ENCODE results near the gene DIAPH3. TPM values are rescaled to one million over a fixed set of nuclear protein-coding genes. Genes with fewer than 3 reads are reported as not detected.

DIAPH3 gene
- total and polyA plus RNA-seq, 2 of the 8 experiments (the other 6 are each of a cell fraction or from before 2014, with no cell fraction given), result 8.0 to 30.8 TPM

DNA sequence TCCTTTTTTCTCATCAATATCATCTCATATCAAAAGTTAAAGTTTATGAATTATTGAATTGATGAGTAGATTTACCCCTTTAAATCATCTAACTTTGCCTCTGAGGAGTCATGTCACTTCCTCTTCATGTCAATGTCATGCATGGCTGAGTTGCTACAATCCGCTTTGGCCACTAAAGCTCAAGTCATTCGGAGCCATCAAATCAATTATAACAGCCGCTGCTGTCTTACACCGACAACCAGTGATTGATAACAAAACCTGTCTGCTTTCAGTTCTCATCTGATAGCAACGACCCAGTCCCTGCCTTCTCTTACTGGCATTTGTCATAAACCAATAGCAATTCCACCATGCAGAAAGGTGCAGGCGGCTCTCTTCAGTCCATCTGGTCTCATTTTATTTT lies 429.3 kb downstream of the DIAPH3 start (continued):
- TF ChIP-seq, protein P1, sequence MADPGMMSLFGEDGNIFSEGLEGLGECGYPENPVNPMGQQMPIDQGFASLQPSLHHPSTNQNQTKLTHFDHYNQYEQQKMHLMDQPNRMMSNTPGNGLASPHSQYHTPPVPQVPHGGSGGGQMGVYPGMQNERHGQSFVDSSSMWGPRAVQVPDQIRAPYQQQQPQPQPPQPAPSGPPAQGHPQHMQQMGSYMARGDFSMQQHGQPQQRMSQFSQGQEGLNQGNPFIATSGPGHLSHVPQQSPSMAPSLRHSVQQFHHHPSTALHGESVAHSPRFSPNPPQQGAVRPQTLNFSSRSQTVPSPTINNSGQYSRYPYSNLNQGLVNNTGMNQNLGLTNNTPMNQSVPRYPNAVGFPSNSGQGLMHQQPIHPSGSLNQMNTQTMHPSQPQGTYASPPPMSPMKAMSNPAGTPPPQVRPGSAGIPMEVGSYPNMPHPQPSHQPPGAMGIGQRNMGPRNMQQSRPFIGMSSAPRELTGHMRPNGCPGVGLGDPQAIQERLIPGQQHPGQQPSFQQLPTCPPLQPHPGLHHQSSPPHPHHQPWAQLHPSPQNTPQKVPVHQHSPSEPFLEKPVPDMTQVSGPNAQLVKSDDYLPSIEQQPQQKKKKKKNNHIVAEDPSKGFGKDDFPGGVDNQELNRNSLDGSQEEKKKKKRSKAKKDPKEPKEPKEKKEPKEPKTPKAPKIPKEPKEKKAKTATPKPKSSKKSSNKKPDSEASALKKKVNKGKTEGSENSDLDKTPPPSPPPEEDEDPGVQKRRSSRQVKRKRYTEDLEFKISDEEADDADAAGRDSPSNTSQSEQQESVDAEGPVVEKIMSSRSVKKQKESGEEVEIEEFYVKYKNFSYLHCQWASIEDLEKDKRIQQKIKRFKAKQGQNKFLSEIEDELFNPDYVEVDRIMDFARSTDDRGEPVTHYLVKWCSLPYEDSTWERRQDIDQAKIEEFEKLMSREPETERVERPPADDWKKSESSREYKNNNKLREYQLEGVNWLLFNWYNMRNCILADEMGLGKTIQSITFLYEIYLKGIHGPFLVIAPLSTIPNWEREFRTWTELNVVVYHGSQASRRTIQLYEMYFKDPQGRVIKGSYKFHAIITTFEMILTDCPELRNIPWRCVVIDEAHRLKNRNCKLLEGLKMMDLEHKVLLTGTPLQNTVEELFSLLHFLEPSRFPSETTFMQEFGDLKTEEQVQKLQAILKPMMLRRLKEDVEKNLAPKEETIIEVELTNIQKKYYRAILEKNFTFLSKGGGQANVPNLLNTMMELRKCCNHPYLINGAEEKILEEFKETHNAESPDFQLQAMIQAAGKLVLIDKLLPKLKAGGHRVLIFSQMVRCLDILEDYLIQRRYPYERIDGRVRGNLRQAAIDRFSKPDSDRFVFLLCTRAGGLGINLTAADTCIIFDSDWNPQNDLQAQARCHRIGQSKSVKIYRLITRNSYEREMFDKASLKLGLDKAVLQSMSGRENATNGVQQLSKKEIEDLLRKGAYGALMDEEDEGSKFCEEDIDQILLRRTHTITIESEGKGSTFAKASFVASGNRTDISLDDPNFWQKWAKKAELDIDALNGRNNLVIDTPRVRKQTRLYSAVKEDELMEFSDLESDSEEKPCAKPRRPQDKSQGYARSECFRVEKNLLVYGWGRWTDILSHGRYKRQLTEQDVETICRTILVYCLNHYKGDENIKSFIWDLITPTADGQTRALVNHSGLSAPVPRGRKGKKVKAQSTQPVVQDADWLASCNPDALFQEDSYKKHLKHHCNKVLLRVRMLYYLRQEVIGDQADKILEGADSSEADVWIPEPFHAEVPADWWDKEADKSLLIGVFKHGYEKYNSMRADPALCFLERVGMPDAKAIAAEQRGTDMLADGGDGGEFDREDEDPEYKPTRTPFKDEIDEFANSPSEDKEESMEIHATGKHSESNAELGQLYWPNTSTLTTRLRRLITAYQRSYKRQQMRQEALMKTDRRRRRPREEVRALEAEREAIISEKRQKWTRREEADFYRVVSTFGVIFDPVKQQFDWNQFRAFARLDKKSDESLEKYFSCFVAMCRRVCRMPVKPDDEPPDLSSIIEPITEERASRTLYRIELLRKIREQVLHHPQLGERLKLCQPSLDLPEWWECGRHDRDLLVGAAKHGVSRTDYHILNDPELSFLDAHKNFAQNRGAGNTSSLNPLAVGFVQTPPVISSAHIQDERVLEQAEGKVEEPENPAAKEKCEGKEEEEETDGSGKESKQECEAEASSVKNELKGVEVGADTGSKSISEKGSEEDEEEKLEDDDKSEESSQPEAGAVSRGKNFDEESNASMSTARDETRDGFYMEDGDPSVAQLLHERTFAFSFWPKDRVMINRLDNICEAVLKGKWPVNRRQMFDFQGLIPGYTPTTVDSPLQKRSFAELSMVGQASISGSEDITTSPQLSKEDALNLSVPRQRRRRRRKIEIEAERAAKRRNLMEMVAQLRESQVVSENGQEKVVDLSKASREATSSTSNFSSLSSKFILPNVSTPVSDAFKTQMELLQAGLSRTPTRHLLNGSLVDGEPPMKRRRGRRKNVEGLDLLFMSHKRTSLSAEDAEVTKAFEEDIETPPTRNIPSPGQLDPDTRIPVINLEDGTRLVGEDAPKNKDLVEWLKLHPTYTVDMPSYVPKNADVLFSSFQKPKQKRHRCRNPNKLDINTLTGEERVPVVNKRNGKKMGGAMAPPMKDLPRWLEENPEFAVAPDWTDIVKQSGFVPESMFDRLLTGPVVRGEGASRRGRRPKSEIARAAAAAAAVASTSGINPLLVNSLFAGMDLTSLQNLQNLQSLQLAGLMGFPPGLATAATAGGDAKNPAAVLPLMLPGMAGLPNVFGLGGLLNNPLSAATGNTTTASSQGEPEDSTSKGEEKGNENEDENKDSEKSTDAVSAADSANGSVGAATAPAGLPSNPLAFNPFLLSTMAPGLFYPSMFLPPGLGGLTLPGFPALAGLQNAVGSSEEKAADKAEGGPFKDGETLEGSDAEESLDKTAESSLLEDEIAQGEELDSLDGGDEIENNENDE (IDR thresholded peaks at IDR 0.05; ENCODE audit: insufficient replicate concordance, low read length), result no peak
- TF ChIP-seq ASH2L (IDR thresholded peaks at IDR 0.05; ENCODE audit: low read length), result no peak
- no peak for TF ChIP-seq JUN (IDR thresholded peaks at IDR 0.05; ENCODE audit: low read depth, low read length)
- TF ChIP-seq HDAC6 (IDR thresholded peaks at IDR 0.05; ENCODE audit: low read depth, low read length), result no peak
- no peak for TF ChIP-seq CBX8 (IDR thresholded peaks at IDR 0.05; ENCODE audit: borderline replicate concordance, low read depth, low read length)
- TF ChIP-seq HDAC2 (IDR thresholded peaks at IDR 0.05; ENCODE audit: borderline replicate concordance in 1 of 2, low read depth in 2 of 2, low read length in 2 of 2), result no peak
- TF ChIP-seq CHD2 (IDR thresholded peaks at IDR 0.05; ENCODE audit: low read length), result no peak
- TF ChIP-seq, protein P2, sequence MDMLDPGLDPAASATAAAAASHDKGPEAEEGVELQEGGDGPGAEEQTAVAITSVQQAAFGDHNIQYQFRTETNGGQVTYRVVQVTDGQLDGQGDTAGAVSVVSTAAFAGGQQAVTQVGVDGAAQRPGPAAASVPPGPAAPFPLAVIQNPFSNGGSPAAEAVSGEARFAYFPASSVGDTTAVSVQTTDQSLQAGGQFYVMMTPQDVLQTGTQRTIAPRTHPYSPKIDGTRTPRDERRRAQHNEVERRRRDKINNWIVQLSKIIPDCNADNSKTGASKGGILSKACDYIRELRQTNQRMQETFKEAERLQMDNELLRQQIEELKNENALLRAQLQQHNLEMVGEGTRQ (IDR thresholded peaks at IDR 0.05; ENCODE audit: low read length), result no peak

All from H1 (cell line).